ENCODE results near the gene SULT1A4. TPM values are rescaled to one million over a fixed set of nuclear protein-coding genes. Genes with fewer than 3 reads are reported as not detected.
"Not testable (repeated sequence)": the region's sequence is repeated elsewhere in the genome, so short reads cannot be mapped to it uniquely, and the experiment has no call there.

The SULT1A4 gene
- total RNA-seq, 2 donors from 2014 or later, result 2.1 to 4.0 TPM

GRCh38 chr16:29482276-29482675 lies 22.6 kb downstream of the SULT1A4 start:
- not testable (repeated sequence) for H3K27ac Mint-ChIP-seq; H3K9me3 Mint-ChIP-seq; H3K27ac ChIP-seq (ENCODE audit: low read depth, low read length); DNase-seq; H3K36me3 ChIP-seq (ENCODE audit: control insufficient read depth, insufficient read depth, low read length); H3K4me3 ChIP-seq (ENCODE audit: low read length); H3K27me3 Mint-ChIP-seq (ENCODE audit: insufficient read depth); H3K9ac ChIP-seq (ENCODE audit: extremely low read depth, low read length, poor library complexity, severe bottlenecking); H3K9me3 ChIP-seq (ENCODE audit: control insufficient read depth, low read length); H3K27me3 ChIP-seq (ENCODE audit: control insufficient read depth, insufficient read depth, low read length, poor library complexity, severe bottlenecking); H3K4me3 Mint-ChIP-seq; H3K4me1 Mint-ChIP-seq; H3K36me3 Mint-ChIP-seq (ENCODE audit: low read depth); H3K4me1 ChIP-seq (ENCODE audit: control insufficient read depth, insufficient read depth, low read length)
- 86% methylated on average over 3 of the region's 12 CpGs; no CpG with 5 or more reads in 1 of the 2 experiments for WGBS, 2 experiments (ENCODE audit: insufficient coverage in 1 of 2, insufficient read length in 1 of 2)

- H3K27ac ChIP-seq (ENCODE audit: low read depth, low read length); DNase-seq; H3K4me1 Mint-ChIP-seq; H3K9ac ChIP-seq (ENCODE audit: extremely low read depth, low read length, poor library complexity, severe bottlenecking); H3K27me3 Mint-ChIP-seq (ENCODE audit: insufficient read depth); H3K36me3 Mint-ChIP-seq (ENCODE audit: low read depth); H3K4me1 ChIP-seq (ENCODE audit: control insufficient read depth, insufficient read depth, low read length); H3K9me3 Mint-ChIP-seq; H3K27me3 ChIP-seq (ENCODE audit: control insufficient read depth, insufficient read depth, low read length, poor library complexity, severe bottlenecking); H3K36me3 ChIP-seq (ENCODE audit: control insufficient read depth, insufficient read depth, low read length); H3K4me3 ChIP-seq (ENCODE audit: low read length); H3K4me3 Mint-ChIP-seq; H3K9me3 ChIP-seq (ENCODE audit: control insufficient read depth, low read length); H3K27ac Mint-ChIP-seq: not testable (repeated sequence)
- 100% methylated on average over 2 of the region's 6 CpGs; no CpG with 5 or more reads in 1 of the 2 experiments for WGBS, 2 experiments (ENCODE audit: insufficient coverage in 1 of 2, insufficient read length in 1 of 2)
Measured at GRCh38 chr16:29506308-29506707, 46.6 kb downstream of the SULT1A4 start, which contains the start of gene NPIPB12. Gene NPIPB12 (minus strand): TSS chr16:29506408.

Other genes starting within 250 kb of the SULT1A4 start
- 1 to 10 TPM; 1.5 to 3.6 TPM for gene NPIPB11, start 53.2 kb upstream of the SULT1A4 start, total RNA-seq
- 10 to 100 TPM in 1 of 2 donors, 1 to 10 TPM in 1; 9.5 to 11.0 TPM for gene BOLA2, start 5.6 kb upstream of the SULT1A4 start, total RNA-seq
- gene SLX1B, start 5.4 kb upstream of the SULT1A4 start, total RNA-seq, result 10 to 100 TPM; 55.2 to 55.5 TPM
- 10 to 100 TPM; 82.1 to 94.7 TPM for gene NPIPB12, start 46.5 kb downstream of the SULT1A4 start, total RNA-seq
- gene SPN, start 203.3 kb downstream of the SULT1A4 start, total RNA-seq, result under 1 TPM in 1 of 2 donors, not detected in 1; 0.86 TPM
- gene QPRT, start 219.3 kb downstream of the SULT1A4 start, total RNA-seq, result 100 to 1,000 TPM in 1 of 2 donors, 10 to 100 TPM in 1; 92.3 to 109 TPM

Measured in endodermal cell (in vitro differentiated cells).